Stimulated activated CD8-positive, alpha-beta memory T cell treated with anti-CD3 and anti-CD28 coated beads, Interleukin-7, amount 100 ng/mL, for 48 hours (primary cell): ENCODE data around the gene CCDC183.
"Not testable (repeated sequence)": the region's sequence is repeated elsewhere in the genome, so short reads cannot be mapped to it uniquely, and the experiment has no call there.

Source experiments
- DNase-seq, 2 donors: peaks; one replicate each; pipeline ENCODE4 v3.0.0-alpha.2; 2020; ENCODE audit warnings: low read depth in 1 of 2; ENCODE audit errors: extremely low read depth in 1 of 2

The CCDC183 gene

GRCh38 chr9:136799079-136799853, 3.1 kb downstream of the CCDC183 start:
- DNase-seq: no peak

- DNase-seq: peak; percentile 77 to 85
Observed at GRCh38 chr9:136799854-136800657, 3.9 kb downstream of the CCDC183 start.

- no peak for DNase-seq
Observed at GRCh38 chr9:136802321-136802720, 6.2 kb downstream of the CCDC183 start.

DNA sequence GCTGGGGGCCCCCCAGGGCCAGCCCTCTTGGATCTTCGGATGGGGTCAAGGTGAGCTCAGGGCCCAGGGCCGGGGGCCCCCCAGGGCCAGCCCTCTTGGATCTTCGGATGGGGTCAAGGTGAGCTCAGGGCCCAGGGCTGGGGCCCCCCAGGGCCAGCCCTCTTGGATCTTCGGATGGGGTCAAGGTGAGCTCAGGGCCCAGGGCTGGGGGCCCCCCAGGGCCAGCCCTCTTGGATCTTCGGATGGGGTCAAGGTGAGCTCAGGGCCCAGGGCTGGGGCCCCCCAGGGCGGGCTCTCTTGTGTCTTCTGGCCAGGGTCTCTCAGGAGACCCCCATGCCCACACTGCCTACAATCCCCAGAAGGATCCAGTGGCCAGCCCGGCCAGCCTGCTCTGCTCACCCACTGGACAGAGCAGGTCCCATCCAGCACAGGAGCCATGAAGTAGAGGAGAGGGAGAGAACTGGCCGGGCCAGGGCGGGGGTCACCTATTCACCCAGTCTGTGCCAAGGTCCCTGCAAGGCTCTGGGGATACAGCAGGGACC, 6.9 kb downstream of the CCDC183 start:
- not testable (repeated sequence) for DNase-seq

DNA sequence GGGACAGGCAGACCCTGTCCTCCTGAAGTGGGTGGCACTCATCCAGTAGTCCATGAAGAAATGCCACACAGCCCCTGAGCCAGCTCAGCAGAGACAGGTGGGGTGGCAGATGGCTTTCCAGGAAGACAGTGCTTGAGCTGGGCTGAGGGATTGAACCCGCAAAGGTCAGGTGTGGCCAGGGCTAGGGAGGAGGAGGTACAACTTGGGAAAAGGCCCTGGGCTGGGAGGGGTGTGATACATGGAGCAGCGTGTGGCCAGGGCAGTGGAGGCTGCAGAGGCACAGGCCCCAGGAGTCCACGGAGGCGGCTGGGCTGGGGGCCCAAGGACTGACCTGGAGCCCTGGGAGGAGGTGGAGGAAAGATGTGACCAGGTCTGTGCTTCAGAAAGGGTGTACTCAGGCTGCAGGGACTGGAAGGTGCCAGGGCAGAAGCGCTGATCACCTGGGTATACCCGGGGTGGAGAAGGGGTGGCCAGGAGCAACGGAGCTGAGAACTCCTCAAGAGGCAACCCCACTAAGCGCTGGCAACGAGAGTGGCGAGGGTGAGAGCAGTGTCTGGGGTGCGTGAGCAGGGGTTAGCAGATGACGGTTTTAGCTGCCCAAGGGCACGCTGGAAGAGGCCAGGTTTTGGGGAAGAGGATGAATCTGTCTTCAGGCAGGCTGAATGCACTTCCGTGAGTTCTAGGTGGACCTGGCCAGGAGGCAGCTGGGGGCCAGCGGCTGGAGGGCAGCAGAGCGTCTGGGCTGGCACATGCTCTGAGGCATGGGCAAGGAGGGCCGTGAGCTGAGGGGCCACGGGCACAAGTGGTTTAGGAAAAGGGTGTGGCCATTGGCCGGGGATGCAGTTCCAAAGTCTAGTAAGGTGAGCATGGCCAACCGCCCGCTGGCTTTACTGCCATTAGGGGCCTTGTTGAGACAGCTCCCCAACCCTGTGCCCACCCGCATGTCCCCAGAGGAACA, 7.7 kb downstream of the CCDC183 start:
- DNase-seq: no peak

DNA sequence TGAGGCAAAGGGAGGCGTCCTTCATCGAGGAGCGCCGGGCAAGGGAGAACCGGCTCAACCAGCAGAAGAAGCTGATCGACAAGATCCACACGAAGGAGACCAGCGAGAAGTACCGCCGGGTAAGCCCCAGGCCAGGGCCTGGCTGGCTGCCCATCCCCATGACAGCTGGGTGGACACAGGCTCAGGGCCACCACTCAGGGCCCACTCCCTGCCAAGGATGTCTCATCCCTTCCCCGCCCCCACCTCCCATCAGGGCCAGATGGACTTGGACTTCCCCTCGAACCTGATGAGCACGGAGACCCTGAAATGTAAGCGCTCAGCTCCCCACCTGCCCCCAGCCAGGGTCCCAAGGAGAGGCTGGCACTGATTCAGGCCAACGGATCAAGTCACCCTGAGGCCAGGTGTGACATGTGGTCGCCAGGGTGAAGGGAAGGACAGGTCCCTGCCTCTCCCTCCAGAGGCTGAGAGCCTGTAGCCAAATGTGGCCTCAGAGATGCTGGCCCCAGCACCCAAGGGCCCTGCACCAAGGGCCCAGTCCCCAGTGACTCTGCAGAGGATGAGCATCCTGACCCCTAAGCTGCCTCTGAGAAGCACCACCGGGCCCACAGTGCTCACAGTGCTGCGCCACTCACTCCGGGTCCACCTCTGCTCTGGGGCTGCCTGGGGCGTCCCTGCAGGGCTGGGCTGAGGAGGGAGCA, 8.5 kb downstream of the CCDC183 start:
- no peak for DNase-seq

DNA sequence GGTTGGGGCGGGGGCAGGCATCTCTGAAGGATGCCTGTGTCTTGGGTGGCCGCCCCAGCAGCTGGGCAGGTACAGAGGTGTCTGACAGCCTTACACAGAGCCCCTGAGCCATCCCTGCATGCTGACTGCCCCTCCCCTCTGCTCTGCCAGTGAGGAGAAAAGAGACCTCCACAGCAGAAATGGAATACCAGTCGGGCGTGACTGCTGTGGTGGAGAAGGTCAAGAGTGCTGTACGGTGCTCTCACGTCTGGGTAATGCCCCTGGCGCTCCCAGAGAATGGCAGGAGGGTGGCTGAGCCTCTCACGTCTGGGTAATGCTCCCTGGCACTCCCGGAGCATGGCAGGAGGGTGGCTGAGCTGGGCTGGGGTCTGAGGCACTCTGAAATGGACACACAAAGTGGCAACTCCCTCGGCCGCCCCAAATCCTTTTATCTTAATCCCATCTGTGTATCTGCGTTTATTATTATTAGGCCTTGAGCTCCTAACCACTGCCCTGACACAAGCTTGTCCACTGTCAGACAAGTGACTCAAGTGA, 9.1 kb downstream of the CCDC183 start:
- no peak for DNase-seq

DNA sequence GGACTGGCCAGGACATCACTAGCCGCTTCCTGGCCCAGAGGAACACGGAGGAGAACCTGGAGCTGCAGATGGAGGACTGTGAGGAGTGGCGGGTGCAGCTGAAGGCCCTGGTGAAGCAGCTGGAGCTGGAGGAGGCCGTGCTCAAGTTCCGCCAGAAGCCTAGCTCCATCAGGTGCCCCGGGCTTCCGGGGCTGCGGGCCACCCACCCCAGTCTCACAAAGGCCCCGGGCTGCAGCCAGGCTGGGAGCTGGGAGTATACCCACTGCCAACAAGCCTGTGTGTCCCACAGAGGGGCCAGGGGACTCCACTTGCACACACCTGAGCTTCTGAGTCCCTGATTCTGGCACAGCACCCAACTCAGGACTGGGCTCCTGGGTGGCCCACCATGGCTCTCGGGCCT, 9.9 kb downstream of the CCDC183 start:
- no peak for DNase-seq

DNA sequence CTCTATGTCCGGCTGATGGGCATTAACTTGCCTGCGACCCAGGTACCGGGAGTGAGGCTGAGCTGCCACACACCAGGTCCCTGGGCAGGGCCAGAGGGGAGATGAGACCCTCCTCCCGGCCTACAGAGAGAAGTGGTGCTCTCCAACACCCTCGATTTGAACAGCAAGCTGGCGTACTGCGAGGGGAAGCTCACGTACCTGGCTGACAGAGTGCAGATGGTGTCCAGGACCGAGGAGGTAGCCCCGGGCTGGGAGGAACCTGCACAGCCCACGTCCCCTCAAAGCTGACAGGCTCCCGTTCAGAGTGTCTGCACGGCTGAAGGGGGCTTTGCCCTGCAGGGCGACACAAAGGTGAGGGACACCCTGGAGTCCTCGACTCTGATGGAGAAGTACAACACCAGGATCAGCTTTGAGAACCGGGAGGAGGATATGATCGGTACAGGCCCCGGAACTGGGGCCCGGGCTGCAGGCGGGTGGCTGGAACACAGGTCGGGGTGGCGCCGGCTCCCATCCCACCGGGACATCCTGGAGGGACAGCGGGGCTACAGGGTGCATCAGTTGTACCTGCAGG, 10.6 kb downstream of the CCDC183 start:
- DNase-seq: no peak

GRCh38 chr9:136807281-136808074, 11.3 kb downstream of the CCDC183 start, which contains the start of gene RABL6:
RABL6 (plus strand) TSS chr9:136807948; CDS start chr9:136808197, 249 bp downstream.
- DNase-seq: peak; percentile 65 to 71

GRCh38 chr9:136808075-136808805, 12.1 kb downstream of the CCDC183 start:
- no peak for DNase-seq

- DNase-seq: no peak
Observed at GRCh38 chr9:136808806-136809158, 12.6 kb downstream of the CCDC183 start.

DNA sequence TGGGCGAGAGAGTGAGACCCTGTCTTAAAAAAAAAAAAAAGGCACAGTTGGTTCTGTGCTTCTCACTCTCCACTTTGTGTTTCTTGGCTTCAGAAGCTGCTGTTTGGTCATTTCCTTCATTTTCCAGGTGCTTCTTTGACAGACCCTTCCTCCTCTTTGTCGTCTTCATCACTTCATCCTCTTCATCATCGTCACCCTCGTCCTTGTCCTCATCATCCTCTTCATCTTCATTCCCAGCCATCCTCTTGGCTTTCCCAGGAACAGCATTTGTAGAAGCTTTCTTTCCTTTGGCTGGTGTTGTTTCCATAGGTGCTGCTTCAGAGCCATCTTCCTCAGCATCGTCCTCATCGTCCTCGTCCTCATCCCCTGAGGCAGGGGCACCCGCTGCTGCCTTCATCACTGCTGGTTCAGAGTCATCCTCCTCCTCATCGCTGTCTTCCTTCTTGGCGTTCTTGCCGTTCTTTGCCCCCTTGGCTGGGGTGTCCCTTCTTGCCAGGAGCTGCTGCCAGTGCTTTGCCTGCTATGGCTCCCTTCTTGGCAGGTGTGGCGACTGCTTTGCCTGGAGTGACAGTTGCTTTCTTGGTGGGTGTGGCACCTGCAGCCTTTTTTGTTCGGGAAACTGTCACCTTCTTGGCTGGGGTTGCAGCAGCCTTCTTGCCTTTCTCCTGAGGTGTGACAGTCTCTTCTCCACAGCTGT, 18.7 kb downstream of the CCDC183 start:
- DNase-seq: no peak

DNA sequence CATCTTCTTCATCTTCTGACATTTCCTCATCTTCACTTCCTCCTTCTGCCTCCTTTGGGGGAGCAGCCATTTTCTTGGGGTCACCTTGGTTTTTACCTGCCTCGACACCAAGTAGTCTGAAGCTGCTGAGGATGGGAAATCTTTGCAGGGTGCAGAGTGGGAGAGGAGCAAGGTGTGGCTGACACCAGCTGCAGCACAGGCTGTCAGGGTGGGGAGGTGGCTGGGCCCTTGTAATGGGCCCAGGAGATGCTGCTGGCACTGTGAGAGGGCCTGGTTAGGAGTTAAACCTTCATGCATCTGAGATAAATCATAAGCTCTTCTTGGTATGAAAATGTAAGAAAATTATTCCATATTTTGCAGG, 19.3 kb downstream of the CCDC183 start:
- DNase-seq: no peak

DNA sequence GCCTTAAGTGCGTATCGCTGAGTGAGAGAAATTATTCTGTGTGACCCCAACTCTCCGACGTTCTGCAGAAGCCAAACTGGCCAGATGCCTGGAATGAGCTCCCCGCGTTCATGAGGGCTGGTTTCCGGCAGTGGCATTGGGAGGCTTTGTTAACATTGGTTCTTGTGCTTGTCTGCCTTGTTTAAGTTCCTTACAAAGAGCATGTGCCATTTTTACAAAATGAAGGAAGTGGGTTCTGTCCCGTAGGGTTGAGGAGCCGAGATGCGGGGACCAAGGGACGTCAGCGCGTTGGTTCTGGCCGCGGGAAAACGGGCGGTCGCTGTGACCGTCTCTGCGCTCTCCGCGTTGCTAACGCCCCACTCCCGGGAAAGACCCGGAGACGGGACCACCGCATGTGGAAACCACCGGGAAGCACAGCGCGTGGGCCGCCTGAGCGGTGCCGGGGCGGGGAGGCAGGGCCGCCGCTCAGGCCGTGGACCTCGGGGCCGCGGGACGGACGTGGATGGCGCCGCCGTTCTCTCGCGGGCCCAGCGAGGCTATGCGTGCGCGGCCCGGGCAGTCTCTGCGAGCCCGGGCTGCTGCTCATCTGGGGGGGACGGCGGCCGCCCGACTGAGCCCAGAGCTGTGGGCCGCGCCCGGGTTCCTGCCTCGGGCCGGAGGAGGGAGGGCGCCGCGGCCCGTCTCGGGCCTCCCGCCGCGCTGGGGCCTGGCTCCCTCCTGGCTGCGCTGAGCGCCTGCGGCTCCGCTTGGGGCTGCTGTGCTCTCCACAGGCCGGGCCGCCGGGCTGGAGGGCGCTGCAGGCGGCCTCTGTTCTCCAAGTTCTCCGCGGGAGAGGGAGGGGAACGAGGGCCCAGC, 25.1 kb downstream of the CCDC183 start:
- no peak for DNase-seq

DNA sequence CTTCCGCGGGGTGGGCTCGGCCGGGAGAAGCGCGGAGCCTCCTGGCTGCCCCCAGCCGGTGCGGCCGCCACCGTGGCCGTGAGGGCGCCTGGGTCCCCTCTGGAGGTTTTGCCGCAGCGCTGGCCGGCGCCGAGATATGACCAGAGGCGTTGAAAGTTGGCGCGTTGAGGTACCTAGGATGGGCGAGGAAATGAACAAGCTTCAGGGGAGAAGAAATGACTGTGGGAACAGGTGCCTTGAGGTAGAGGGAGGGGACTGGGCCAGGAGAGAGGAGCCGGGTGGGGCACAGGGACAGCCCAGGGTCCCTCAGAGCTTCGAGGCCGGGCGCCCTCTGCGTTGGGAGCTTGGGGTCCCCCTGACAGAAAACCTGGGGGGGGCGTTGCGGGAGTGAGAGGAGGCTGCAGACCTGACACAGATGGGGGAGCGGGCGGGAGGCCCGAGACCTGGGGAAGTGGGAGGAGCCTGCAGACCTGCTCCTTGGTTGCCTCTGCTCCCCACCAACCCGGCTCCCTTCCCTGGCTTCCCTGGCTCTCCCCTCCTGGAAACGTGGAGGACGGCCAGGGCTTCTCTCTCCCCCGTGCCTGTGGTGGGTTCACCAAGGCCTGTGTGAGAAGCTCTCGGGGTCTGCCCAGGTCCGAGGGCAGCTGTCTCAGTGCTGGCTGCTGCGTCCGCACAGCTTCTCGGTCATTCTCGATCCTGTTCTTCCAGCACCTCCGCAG, 25.8 kb downstream of the CCDC183 start:
- DNase-seq: no peak
